Breast epithelium (tissue), 3 donors: Measurements from ENCODE around the gene CST4.

ENCODE experiments used
- CTCF ChIP-seq, 3 donors: fragments of 450-650 bp; IDR thresholded peaks; one replicate each; pipeline ENCODE4 v1.5.1; 2016 to 2017; ENCODE audit warnings: antibody characterized with exemption in 3 of 3, mild to moderate bottlenecking in 3 of 3, moderate library complexity in 3 of 3
- POLR2A ChIP-seq: fragments of 450-650 bp; IDR thresholded peaks from one replicate; pipeline ENCODE4 v1.6.1; 2016; ENCODE audit warnings: antibody characterized with exemption, mild to moderate bottlenecking, moderate library complexity

DNA sequence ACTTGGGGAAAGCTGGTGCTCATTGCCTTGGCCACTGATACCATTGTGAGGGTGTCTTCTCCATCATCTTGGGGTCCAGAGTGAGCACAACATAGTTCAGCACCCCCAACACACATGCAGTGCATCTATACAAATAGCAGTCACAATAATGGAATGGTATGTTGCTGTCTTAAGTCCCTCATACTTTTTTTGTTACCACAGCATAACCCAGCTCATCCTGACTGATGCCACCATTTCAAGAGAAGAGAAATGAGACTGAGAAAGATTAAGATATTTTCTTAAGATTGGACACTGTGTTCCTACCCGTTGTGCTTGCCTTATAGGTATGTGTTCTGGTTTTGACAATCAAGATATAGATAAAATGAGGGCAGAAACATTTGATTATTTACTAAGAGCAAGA, 15.6 kb downstream of the CST4 start:
- TF ChIP-seq CTCF (IDR thresholded peaks at IDR 0.05) (no peak), POLR2A (no peak)
